Right lobe of liver (tissue), 4 donors: Measurements from ENCODE around the gene RBM5.
A peak's percentile ranks its signal among the peaks of the same experiment; 100 is the strongest.

Source experiments
- POLR2A ChIP-seq: fragments of 450-650 bp; IDR thresholded peaks from one replicate; pipeline ENCODE4 v1.6.1; 2017; ENCODE audit warnings: antibody characterized with exemption, mild to moderate bottlenecking
- TF ChIP-seq, protein P1 (sequence below), 4 donors: fragments of 200-600 bp in 3 of 4; fragments of 450-650 bp in 1 of 4; IDR thresholded peaks; one replicate each; pipeline versions ENCODE4 v1.5.1 to v1.8.0; 2016 to 2022; ENCODE audit warnings: antibody characterized with exemption in 4 of 4, mild to moderate bottlenecking in 2 of 4
- donor health status: DM: no; HTN: no; CAD: no.
- donor health status: DM: no; HTN: no; CAD: no.
- donor health status: DM: no; HTN: yes; CAD: no.

DNA sequence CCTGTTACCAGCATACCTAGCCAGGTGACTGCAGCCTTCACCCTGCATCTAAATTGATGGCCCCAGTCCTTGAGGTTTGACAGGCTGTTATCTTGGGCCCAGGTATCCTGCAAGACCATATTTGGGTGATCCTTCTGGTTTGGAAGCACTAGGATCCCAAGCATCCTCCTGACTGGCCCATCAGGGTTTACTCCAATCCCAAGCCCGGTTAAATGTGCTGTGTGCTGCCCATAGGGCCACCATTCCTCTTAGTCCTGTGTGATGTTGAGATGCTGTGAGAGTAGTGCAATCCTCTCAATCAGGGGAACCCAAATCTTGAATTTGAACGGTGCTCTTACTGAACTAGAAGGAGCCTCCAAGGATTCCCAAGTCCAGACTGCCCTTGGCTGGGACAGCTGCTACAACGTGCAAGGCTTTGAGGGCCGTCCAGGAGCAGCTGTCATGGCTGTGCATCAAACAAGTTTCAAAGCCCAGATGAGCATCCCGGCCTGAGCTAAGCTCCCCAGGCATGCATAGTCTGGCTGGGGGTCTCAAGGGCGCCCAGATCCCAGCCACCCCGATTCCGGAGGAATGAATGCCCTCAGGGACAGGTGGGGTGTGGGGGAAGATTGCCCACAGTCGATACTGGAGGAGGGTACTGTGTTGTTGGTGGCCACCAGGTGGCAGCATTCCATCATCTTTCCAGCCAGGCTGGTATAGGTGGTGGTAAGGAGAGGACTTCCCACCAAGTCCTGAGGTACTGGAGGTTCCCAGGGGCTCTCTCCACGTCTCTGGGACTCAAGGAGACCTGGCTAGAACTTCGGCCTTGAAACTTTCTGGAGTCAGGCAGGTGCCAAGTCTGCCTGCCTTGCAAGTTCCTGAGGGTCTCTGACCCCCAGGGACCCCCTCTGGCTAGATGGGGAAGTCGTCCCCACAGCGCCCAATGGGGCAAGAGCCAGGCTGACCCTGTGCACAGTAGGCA, 32.6 kb downstream of the RBM5 start:
- TF ChIP-seq, protein P1, sequence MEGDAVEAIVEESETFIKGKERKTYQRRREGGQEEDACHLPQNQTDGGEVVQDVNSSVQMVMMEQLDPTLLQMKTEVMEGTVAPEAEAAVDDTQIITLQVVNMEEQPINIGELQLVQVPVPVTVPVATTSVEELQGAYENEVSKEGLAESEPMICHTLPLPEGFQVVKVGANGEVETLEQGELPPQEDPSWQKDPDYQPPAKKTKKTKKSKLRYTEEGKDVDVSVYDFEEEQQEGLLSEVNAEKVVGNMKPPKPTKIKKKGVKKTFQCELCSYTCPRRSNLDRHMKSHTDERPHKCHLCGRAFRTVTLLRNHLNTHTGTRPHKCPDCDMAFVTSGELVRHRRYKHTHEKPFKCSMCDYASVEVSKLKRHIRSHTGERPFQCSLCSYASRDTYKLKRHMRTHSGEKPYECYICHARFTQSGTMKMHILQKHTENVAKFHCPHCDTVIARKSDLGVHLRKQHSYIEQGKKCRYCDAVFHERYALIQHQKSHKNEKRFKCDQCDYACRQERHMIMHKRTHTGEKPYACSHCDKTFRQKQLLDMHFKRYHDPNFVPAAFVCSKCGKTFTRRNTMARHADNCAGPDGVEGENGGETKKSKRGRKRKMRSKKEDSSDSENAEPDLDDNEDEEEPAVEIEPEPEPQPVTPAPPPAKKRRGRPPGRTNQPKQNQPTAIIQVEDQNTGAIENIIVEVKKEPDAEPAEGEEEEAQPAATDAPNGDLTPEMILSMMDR (IDR thresholded peaks at IDR 0.05) = peak; percentile 79 to 88 (median 84)
- no peak for TF ChIP-seq POLR2A
